Hepatocyte (in vitro differentiated cells): Measurements from ENCODE around the gene PDK2.

Source experiments
- EZH2 ChIP-seq: fragments of 200-600 bp; sonication (generic); IDR thresholded peaks from 2 replicates; pipeline ENCODE4 v1.6.1; 2016; ENCODE audit warnings: antibody characterized with exemption, mild to moderate bottlenecking, borderline replicate concordance
- TF ChIP-seq, protein P1 (sequence below): fragments of 200-600 bp; sonication (generic); IDR thresholded peaks from 2 replicates; pipeline ENCODE4 v1.5.1; 2016; ENCODE audit warnings: antibody characterized with exemption, mild to moderate bottlenecking; ENCODE audit not compliant: poor library complexity

DNA sequence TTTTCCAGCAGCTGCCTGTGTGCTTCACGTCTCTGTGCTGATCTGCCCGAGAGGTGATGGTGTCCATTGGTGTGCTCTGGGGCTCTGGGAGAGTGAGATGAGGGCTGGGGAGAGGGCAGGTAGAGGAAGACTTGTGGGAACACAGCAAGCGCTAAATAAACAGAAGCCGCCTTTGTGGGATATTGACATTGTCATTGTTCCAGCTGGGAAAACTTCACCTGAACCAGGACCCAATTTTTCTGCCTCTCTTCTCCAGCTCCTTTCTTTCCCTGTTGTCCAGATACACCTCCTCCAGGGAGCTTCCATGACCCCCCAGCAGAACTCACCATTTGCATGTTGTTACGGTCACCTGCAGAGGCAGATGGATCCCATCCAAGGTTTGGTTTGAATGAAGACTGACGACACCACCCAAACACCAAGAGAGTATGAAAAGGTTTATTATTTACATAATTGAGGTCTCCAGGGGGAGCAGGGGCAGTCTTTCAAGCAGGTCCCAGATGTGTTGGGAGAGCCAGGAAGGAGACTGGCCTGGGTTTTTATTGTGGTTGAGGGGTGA lies 42.8 kb upstream of the PDK2 start:
- TF ChIP-seq, protein P1, sequence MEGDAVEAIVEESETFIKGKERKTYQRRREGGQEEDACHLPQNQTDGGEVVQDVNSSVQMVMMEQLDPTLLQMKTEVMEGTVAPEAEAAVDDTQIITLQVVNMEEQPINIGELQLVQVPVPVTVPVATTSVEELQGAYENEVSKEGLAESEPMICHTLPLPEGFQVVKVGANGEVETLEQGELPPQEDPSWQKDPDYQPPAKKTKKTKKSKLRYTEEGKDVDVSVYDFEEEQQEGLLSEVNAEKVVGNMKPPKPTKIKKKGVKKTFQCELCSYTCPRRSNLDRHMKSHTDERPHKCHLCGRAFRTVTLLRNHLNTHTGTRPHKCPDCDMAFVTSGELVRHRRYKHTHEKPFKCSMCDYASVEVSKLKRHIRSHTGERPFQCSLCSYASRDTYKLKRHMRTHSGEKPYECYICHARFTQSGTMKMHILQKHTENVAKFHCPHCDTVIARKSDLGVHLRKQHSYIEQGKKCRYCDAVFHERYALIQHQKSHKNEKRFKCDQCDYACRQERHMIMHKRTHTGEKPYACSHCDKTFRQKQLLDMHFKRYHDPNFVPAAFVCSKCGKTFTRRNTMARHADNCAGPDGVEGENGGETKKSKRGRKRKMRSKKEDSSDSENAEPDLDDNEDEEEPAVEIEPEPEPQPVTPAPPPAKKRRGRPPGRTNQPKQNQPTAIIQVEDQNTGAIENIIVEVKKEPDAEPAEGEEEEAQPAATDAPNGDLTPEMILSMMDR: no peak
- TF ChIP-seq EZH2: no peak
